H9 (cell line): ENCODE results near the gene SPOCK3. TPM values are rescaled to one million over a fixed set of nuclear protein-coding genes. Genes with fewer than 3 reads are reported as not detected.

Experiments used
- DNase-seq: peaks from one replicate; pipeline ENCODE4 v3.0.0-alpha.2; 2017
- H2AFZ ChIP-seq: one replicate; pipeline ENCODE4 v1.6.1; 2013; ENCODE audit warnings: mild to moderate bottlenecking, low read length, control low read depth, moderate library complexity
- H2AK5ac ChIP-seq: 2 replicates; pipeline ENCODE4 v1.6.1; 2013; ENCODE audit warnings: low read length, control low read depth, mixed read lengths; ENCODE audit not compliant: insufficient read length
- H2BK120ac ChIP-seq: one replicate; pipeline ENCODE4 v1.6.1; 2013; ENCODE audit warnings: low read depth, mild to moderate bottlenecking, low read length, control low read depth, inconsistent platforms; ENCODE audit not compliant: poor library complexity, severe bottlenecking
- H2BK12ac ChIP-seq: 2 replicates; pipeline ENCODE4 v1.6.1; 2013; ENCODE audit warnings: low read length, control low read depth, mixed read lengths, low read depth; ENCODE audit not compliant: insufficient read length
- H2BK15ac ChIP-seq: 2 replicates; pipeline ENCODE4 v1.6.1; 2013; ENCODE audit warnings: low read depth, low read length, control low read depth
- H2BK20ac ChIP-seq: one replicate; pipeline ENCODE4 v1.6.1; 2013; ENCODE audit warnings: low read depth, mild to moderate bottlenecking, low read length, control low read depth, inconsistent platforms; ENCODE audit not compliant: poor library complexity, severe bottlenecking
- H2BK5ac ChIP-seq: 2 replicates; pipeline ENCODE4 v1.6.1; 2013; ENCODE audit warnings: low read length, control low read depth, mixed read lengths; ENCODE audit not compliant: insufficient read length
- H3K14ac ChIP-seq: 2 replicates; pipeline ENCODE4 v1.6.1; 2013; ENCODE audit warnings: low read length, control low read depth; ENCODE audit not compliant: insufficient read depth
- H3K18ac ChIP-seq: 2 replicates; pipeline ENCODE4 v1.6.1; 2013; ENCODE audit warnings: low read depth, mild to moderate bottlenecking, mixed read lengths, low read length, control low read depth; ENCODE audit not compliant: insufficient read length
- H3K23ac ChIP-seq: 2 replicates; pipeline ENCODE4 v1.6.1; 2013; ENCODE audit warnings: low read length, control low read depth, mixed read lengths, low read depth; ENCODE audit not compliant: insufficient read length
- H3K23me2 ChIP-seq: 2 replicates; pipeline ENCODE4 v1.6.1; 2013; ENCODE audit warnings: low read depth, mild to moderate bottlenecking, mixed read lengths, low read length, control low read depth; ENCODE audit not compliant: insufficient read length, poor library complexity, severe bottlenecking
- H3K27ac ChIP-seq: 2 replicates; pipeline ENCODE4 v1.5.1; 2013; ENCODE audit warnings: low read length, control low read depth, mixed read lengths, low read depth; ENCODE audit not compliant: insufficient read length
- H3K27me3 ChIP-seq: 2 replicates; pipeline ENCODE4 v1.6.1; 2013; ENCODE audit warnings: low read length, control low read depth, inconsistent platforms; ENCODE audit not compliant: insufficient read depth
- H3K4ac ChIP-seq: 2 replicates; pipeline ENCODE4 v1.6.1; 2013; ENCODE audit warnings: low read depth, mild to moderate bottlenecking, control low read depth, inconsistent platforms, low read length, moderate library complexity
- H3K4me1 ChIP-seq: 2 replicates; pipeline ENCODE4 v1.6.1; 2013; ENCODE audit warnings: low read length, control low read depth, inconsistent platforms; ENCODE audit not compliant: insufficient read depth
- H3K4me2 ChIP-seq: 2 replicates; pipeline ENCODE4 v1.6.1; 2013; ENCODE audit warnings: low read length, control low read depth, mixed read lengths; ENCODE audit not compliant: insufficient read length, insufficient read depth
- H3K56ac ChIP-seq: 2 replicates; pipeline ENCODE4 v1.6.1; 2013; ENCODE audit warnings: low read depth, mild to moderate bottlenecking, mixed read lengths, low read length, control low read depth; ENCODE audit not compliant: insufficient read length
- H3K79me1 ChIP-seq: 2 replicates; pipeline ENCODE4 v1.6.1; 2013; ENCODE audit warnings: low read depth, mild to moderate bottlenecking, moderate library complexity, low read length, control low read depth, inconsistent platforms; ENCODE audit not compliant: insufficient read depth, poor library complexity, severe bottlenecking
- H3K79me2 ChIP-seq: 2 replicates; pipeline ENCODE4 v1.6.1; 2013; ENCODE audit warnings: low read length, control low read depth, inconsistent platforms; ENCODE audit not compliant: insufficient read depth
- H3K9ac ChIP-seq: 2 replicates; pipeline ENCODE4 v1.6.1; 2013; ENCODE audit warnings: low read length, control low read depth, mixed read lengths; ENCODE audit not compliant: insufficient read length; ENCODE audit errors: extremely low read depth
- H3K9me3 ChIP-seq: one replicate; pipeline ENCODE4 v1.6.1; 2013; ENCODE audit warnings: low read depth, low read length, inconsistent platforms; ENCODE audit not compliant: control insufficient read depth
- H3T11ph ChIP-seq: one replicate; pipeline ENCODE4 v1.6.1; 2013; ENCODE audit warnings: mild to moderate bottlenecking, low read length, control low read depth, inconsistent platforms
- H4K20me1 ChIP-seq: one replicate; pipeline ENCODE4 v1.6.1; 2013; ENCODE audit not compliant: control insufficient read depth, insufficient read length, insufficient read depth
- H4K5ac ChIP-seq: 2 replicates; pipeline ENCODE4 v1.6.1; 2013; ENCODE audit warnings: low read depth, mild to moderate bottlenecking, mixed read lengths, low read length, control low read depth; ENCODE audit not compliant: insufficient read length
- H4K8ac ChIP-seq: replicated peaks from 2 replicates; pipeline ENCODE4 v1.6.1; 2013; ENCODE audit warnings: low read length, control low read depth, mixed read lengths, low read depth; ENCODE audit not compliant: insufficient read length
- H4K91ac ChIP-seq: 2 replicates; pipeline ENCODE4 v1.6.1; 2013; ENCODE audit warnings: low read depth, mild to moderate bottlenecking, moderate library complexity, mixed read lengths, low read length, control low read depth; ENCODE audit not compliant: insufficient read length
- H3K27ac Mint-ChIP-seq, 3 experiments: 2 replicates in 2 of 3; 3 replicates in 1 of 3; pipeline ENCODE4 v1.8.0; 2020 to 2021; ENCODE audit warnings: mixed read lengths in 3 of 3, mild to moderate bottlenecking in 1 of 3, moderate library complexity in 1 of 3
- H3K27me3 Mint-ChIP-seq: 2 replicates; pipeline ENCODE4 v1.8.0; 2021; ENCODE audit warnings: low read depth, mild to moderate bottlenecking, moderate library complexity, mixed read lengths
- H3K36me3 Mint-ChIP-seq, 3 experiments: 2 replicates in 2 of 3; 3 replicates in 1 of 3; pipeline ENCODE4 v1.8.0; 2020 to 2021; ENCODE audit warnings: low read depth in 3 of 3, mixed read lengths in 3 of 3; ENCODE audit not compliant: insufficient read depth in 1 of 3
- H3K4me1 Mint-ChIP-seq, 2 experiments: 2 replicates each; pipeline ENCODE4 v1.8.0; 2020; ENCODE audit warnings: mixed read lengths in 2 of 2
- H3K4me3 Mint-ChIP-seq, 2 experiments: 2 replicates in 1 of 2; 3 replicates in 1 of 2; pipeline ENCODE4 v1.8.0; 2020 to 2021; ENCODE audit warnings: mild to moderate bottlenecking in 2 of 2, mixed read lengths in 2 of 2, moderate library complexity in 1 of 2
- H3K9me3 Mint-ChIP-seq, 2 experiments: 2 replicates in 1 of 2; 3 replicates in 1 of 2; pipeline ENCODE4 v1.8.0; 2020; ENCODE audit warnings: mild to moderate bottlenecking in 2 of 2, mixed read lengths in 2 of 2, moderate library complexity in 1 of 2
- CTCF ChIP-seq: fragments of 200-600 bp; sonication (generic); conservative IDR thresholded peaks from 3 replicates; pipeline ENCODE4 v1.8.0; 2021; ENCODE audit warnings: antibody characterized with exemption, mild to moderate bottlenecking
- WGBS: extraction: QIAGEN DNeasy Blood & Tissue Kit; methylation state at CpG from one replicate; pipeline ENCODE4 v1.1.7; 2013; ENCODE audit warnings: missing lambda C conversion rate, low lambda C conversion rate, mixed read lengths; ENCODE audit not compliant: insufficient read length; ENCODE audit errors: extremely low coverage; 5-methylcytosine and 5-hydroxymethylcytosine counted together
- total RNA-seq: library from RNA; stranded (reverse); gene quantifications from 2 replicates; pipeline ENCODE4 v1.2.1, GENCODE V29; 2021

Gene SPOCK3
- total RNA-seq, 1 experiment from 2014 or later = 0.28 TPM

- Histone ChIP-seq H3K23me2 (no peaks in the 10 kb centered on the region), H3K27ac (no peak overlapping the region), H2BK5ac (no peak overlapping the region), H3K56ac (no peak overlapping the region), H3K18ac (no peak overlapping the region), H2AFZ (no peak overlapping the region), H2BK120ac (no peak overlapping the region), H3K4ac (no peak overlapping the region), H3K79me2 (no peaks in the 10 kb centered on the region), H3K27me3 (no peaks in the 10 kb centered on the region), H2BK20ac (no peak overlapping the region), H3K14ac (no peak overlapping the region), H3K79me1 (no peaks in the 10 kb centered on the region), H3K9me3 (no peaks in the 10 kb centered on the region), H4K5ac (no peak overlapping the region), H4K91ac (no peak overlapping the region), H4K8ac (no peak overlapping the region), H3K4me2 (no peak overlapping the region), H3K4me1 (no peaks in the 10 kb centered on the region), H4K20me1 (no peaks in the 10 kb centered on the region), H3T11ph (no peak overlapping the region), H3K23ac (no peak overlapping the region), H2BK12ac (no peak overlapping the region), H2AK5ac (no peak overlapping the region), H3K9ac (no peak overlapping the region), H2BK15ac (no peak overlapping the region)
- no peak overlapping the region for H3K4me3 Mint-ChIP-seq
- H3K9me3 Mint-ChIP-seq = peaks cover 2 to 4% of the 10 kb centered on the region in 2 experiments; a peak in 2 of 5 replicates
- DNase-seq = no peak
- WGBS = no CpG with 5 or more reads among the region's 1 CpG
- no peak overlapping the region for H3K27ac Mint-ChIP-seq
- H3K27me3 Mint-ChIP-seq = no peaks in the 10 kb centered on the region
- no peak for TF ChIP-seq CTCF
- peaks cover 0 to 4% (median under 1%) of the 10 kb centered on the region in 3 experiments; a peak in 2 of 7 replicates for H3K36me3 Mint-ChIP-seq
- no peaks in the 10 kb centered on the region for H3K4me1 Mint-ChIP-seq
These were observed 40.1 kb upstream of the SPOCK3 start for GRCh38 chr4:167274351-167274750.
